GM18861 (cell line): Measurements from ENCODE around the gene UTS2R.

Experiments
- ATAC-seq: cut with Tn5 transposase; IDR thresholded peaks from one replicate; pipeline ENCODE4 v1.9.1; 2021; ENCODE audit not compliant: unreplicated experiment

Gene UTS2R

GRCh38 chr17:82371333-82372248 is at the start of gene UTS2R:
UTS2R (plus strand) TSS chr17:82371765; CDS start chr17:82374325, 2,560 bp downstream.
- ATAC-seq = no peak

GRCh38 chr17:82321947-82322466 is 49.6 kb upstream of the UTS2R start:
- no peak for ATAC-seq

- ATAC-seq = no peak
Measured at GRCh38 chr17:82322526-82323453, 48.8 kb upstream of the UTS2R start.

- ATAC-seq = no peak
Measured at GRCh38 chr17:82323514-82324234, 47.9 kb upstream of the UTS2R start.

- no peak for ATAC-seq
Measured at GRCh38 chr17:82324566-82325285, 46.8 kb upstream of the UTS2R start.

GRCh38 chr17:82325286-82326180 is 46.0 kb upstream of the UTS2R start:
- ATAC-seq = no peak

GRCh38 chr17:82327289-82327688 is 44.3 kb upstream of the UTS2R start:
- no peak for ATAC-seq

- no peak for ATAC-seq
Measured at GRCh38 chr17:82327757-82328140, 43.8 kb upstream of the UTS2R start.

- no peak for ATAC-seq
Measured at GRCh38 chr17:82328141-82328993, 43.2 kb upstream of the UTS2R start.

GRCh38 chr17:82328994-82329507 is 42.5 kb upstream of the UTS2R start:
- no peak for ATAC-seq

- no peak for ATAC-seq
Measured at GRCh38 chr17:82329683-82330321, 41.8 kb upstream of the UTS2R start.

GRCh38 chr17:82330322-82331239 is 41.0 kb upstream of the UTS2R start:
- no peak for ATAC-seq

- no peak for ATAC-seq
Measured at GRCh38 chr17:82331345-82331939, 40.1 kb upstream of the UTS2R start.

- no peak for ATAC-seq
Measured at GRCh38 chr17:82332669-82333278, 38.8 kb upstream of the UTS2R start.

GRCh38 chr17:82333279-82334171 is 38.0 kb upstream of the UTS2R start, which contains the start of gene SECTM1:
SECTM1 (minus strand) TSS chr17:82333766; CDS start chr17:82327240, 6,526 bp downstream.
- no peak for ATAC-seq
